Mesothelial cell of epicardium (in vitro differentiated cells): ENCODE data around the gene CCR7. TPM values are rescaled to one million over a fixed set of nuclear protein-coding genes. Genes with fewer than 3 reads are reported as not detected.

ENCODE experiments used
- DNase-seq, 2 experiments: peaks; one replicate each; pipeline ENCODE4 v3.0.0; 2021; ENCODE audit warnings: low spot score in 2 of 2; ENCODE audit not compliant: unreplicated experiment in 2 of 2
- H3K27ac Mint-ChIP-seq: 2 replicates; pipeline ENCODE4 v1.8.0; 2021; ENCODE audit warnings: mixed read lengths
- H3K27me3 Mint-ChIP-seq: 2 replicates; pipeline ENCODE4 v1.8.0; 2021; ENCODE audit warnings: low read depth, mixed read lengths
- H3K36me3 Mint-ChIP-seq: 2 replicates; pipeline ENCODE4 v1.8.0; 2021; ENCODE audit warnings: mixed read lengths
- H3K4me1 Mint-ChIP-seq: 2 replicates; pipeline ENCODE4 v1.8.0; 2021; ENCODE audit warnings: mixed read lengths
- H3K4me3 Mint-ChIP-seq: 2 replicates; pipeline ENCODE4 v1.8.0; 2021; ENCODE audit warnings: mild to moderate bottlenecking, moderate library complexity, mixed read lengths
- H3K9me3 Mint-ChIP-seq: 2 replicates; pipeline ENCODE4 v1.8.0; 2021; ENCODE audit warnings: mixed read lengths
- total RNA-seq: library from RNA; stranded (reverse); gene quantifications from 3 replicates; pipeline ENCODE4 v1.2.1, GENCODE V29; 2021
- TF ChIP-seq, protein P1 (sequence below): fragments of 200-600 bp; sonication (generic); IDR thresholded peaks from one replicate; pipeline ENCODE4 v1.5.0; 2021; ENCODE audit warnings: antibody characterized with exemption; ENCODE audit not compliant: unreplicated experiment

The CCR7 gene
- total RNA-seq, 1 donor from 2014 or later = 0.09 TPM

DNA sequence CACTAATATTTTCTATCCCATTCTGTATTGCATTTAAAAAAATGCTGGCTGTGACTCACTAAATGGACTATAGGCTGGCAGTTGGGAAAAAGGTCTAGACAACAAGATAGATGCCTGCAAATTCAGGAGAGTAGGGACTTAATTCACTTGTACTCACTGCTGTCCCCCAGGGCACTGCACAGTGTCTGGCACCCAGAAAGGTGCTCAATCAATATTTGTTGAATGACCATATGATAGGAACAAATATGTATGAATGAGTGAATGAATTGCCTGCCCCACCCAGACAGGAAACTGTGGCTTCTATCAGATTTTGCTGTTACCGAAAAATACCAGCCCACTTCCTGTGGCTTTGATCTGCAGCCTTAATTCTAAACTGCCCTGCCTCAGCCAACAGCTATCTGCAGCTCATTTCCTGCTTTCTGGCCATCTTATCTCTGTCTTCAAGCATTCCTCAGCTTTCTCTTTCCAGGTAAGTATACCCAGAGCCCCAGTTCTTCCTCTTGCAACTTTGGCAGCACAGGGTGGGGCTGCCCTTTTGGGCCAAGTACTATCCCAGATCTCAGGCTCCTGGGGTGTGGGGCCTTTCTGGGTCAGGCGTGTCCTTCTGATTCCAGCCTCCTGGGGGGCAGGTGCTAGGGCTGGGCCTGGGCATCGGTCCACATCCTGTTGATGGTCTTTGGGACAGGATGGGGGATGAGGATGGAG, 48.5 kb downstream of the CCR7 start:
- DNase-seq = no peak
- Mint-ChIP-seq H3K27ac (peak overlapping the region; percentile 69), H3K4me1 (peaks cover 22% of the 10 kb centered on the region)

GRCh38 chr17:40515491-40516041, 49.7 kb downstream of the CCR7 start:
- Mint-ChIP-seq H3K36me3 (no peaks in the 10 kb centered on the region), H3K27me3 (peaks cover 12% of the 10 kb centered on the region), H3K9me3 (no peaks in the 10 kb centered on the region), H3K4me1 (peaks cover 25% of the 10 kb centered on the region), H3K4me3 (no peak overlapping the region), H3K27ac (no peak overlapping the region)
- TF ChIP-seq, protein P1, sequence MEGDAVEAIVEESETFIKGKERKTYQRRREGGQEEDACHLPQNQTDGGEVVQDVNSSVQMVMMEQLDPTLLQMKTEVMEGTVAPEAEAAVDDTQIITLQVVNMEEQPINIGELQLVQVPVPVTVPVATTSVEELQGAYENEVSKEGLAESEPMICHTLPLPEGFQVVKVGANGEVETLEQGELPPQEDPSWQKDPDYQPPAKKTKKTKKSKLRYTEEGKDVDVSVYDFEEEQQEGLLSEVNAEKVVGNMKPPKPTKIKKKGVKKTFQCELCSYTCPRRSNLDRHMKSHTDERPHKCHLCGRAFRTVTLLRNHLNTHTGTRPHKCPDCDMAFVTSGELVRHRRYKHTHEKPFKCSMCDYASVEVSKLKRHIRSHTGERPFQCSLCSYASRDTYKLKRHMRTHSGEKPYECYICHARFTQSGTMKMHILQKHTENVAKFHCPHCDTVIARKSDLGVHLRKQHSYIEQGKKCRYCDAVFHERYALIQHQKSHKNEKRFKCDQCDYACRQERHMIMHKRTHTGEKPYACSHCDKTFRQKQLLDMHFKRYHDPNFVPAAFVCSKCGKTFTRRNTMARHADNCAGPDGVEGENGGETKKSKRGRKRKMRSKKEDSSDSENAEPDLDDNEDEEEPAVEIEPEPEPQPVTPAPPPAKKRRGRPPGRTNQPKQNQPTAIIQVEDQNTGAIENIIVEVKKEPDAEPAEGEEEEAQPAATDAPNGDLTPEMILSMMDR = no peak
- DNase-seq = no peak

More for the DNA sequence above, 48.5 kb downstream of the CCR7 start:
- Mint-ChIP-seq H3K9me3 (no peaks in the 10 kb centered on the region), H3K4me3 (no peak overlapping the region), H3K36me3 (no peaks in the 10 kb centered on the region), H3K27me3 (peaks cover 12% of the 10 kb centered on the region)
- TF ChIP-seq, protein P1 = no peak

- Mint-ChIP-seq H3K4me1 (peaks cover 29% of the 10 kb centered on the region), H3K27me3 (peaks cover 12% of the 10 kb centered on the region), H3K36me3 (no peaks in the 10 kb centered on the region), H3K9me3 (no peaks in the 10 kb centered on the region), H3K4me3 (no peak overlapping the region), H3K27ac (no peak overlapping the region)
- TF ChIP-seq, protein P1 = no peak
- no peak for DNase-seq
Observed at GRCh38 chr17:40515011-40515410, 50.3 kb downstream of the CCR7 start.

- no peak for DNase-seq
- H3K27ac Mint-ChIP-seq = no peak overlapping the region
- no peaks in the 10 kb centered on the region for H3K36me3 Mint-ChIP-seq
- TF ChIP-seq, protein P1 = no peak
- H3K9me3 Mint-ChIP-seq = no peaks in the 10 kb centered on the region
- no peak overlapping the region for H3K4me3 Mint-ChIP-seq
- peaks cover 11% of the 10 kb centered on the region for H3K27me3 Mint-ChIP-seq
- peaks cover 29% of the 10 kb centered on the region for H3K4me1 Mint-ChIP-seq
Observed at GRCh38 chr17:40514013-40514875, 51.0 kb downstream of the CCR7 start.

DNA sequence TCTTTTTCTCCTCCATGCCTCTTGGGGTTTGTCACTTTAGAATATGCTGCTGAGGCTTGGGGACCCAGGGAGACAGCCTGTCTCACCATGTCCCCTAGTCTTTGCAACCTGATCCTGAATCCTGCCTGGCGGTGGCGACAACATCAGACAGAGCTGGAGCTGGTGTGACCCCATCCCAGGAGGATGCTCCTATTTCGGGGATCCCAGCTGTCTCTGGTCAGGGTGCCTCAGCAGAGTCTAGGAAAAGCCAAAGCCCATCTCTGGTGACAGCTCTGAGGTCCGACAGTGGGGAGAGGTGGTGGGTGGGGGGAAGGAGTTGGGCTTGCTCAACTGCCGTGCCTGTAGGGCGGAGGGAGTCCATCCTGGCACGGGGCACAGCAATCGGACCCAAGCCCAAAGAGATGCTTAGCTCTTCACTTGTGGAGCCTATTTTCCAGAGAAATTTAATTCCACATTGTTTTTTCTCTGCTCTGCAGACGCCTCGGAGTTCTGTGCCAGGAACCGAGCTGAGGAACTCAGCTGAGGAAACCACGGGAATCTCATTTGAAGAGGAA, 53.5 kb downstream of the CCR7 start:
- DNase-seq = no peak
- H3K4me1 Mint-ChIP-seq = peaks cover 28% of the 10 kb centered on the region
- H3K27me3 Mint-ChIP-seq = peaks cover 10% of the 10 kb centered on the region
- no peaks in the 10 kb centered on the region for H3K36me3 Mint-ChIP-seq
- TF ChIP-seq, protein P1 = no peak
- H3K4me3 Mint-ChIP-seq = no peak overlapping the region
- no peaks in the 10 kb centered on the region for H3K9me3 Mint-ChIP-seq
- H3K27ac Mint-ChIP-seq = peak overlapping the region; percentile 12
